Measurements from ENCODE around the gene LMOD1. TPM values are rescaled to one million over a fixed set of nuclear protein-coding genes. Genes with fewer than 3 reads are reported as not detected.

The LMOD1 gene
- total RNA-seq, 2 donors from 2014 or later = not detected

DNA sequence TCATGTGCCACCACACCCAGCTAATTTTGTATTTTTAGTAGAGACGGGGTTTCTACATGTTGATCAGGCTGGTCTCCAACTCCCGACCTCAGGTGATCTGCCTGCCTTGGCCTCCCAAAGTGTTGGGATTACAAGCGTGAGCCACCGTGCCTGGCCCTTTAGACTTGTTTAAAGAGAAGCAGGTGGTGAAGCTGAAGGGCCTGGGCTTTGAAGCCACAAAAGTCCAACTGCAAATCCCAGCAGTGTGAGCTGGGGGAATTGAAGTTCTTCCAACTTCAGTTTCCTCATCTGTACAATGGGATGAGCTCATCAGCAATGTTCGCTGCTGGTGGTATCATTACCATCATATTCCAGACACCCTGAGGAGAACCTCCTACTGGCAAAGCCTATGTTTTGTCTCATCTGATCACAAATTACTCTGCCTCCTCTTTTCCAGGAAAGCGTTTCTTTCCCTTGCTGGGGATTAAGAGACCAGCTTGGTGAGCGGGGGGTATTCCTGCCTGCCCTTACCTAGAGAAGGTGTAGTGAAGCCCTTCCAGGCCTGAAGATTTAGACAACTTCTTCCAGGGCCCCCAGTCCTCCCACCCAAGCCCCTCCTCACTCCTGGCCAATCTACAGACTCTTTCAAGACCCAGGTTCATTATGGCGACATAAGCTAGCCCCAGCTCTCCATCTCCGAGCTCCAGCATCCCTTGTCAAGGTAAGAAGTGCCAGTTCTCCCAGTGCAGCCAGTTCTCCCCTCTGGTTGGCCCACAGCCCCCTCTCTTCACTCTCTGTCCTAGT is 60.1 kb downstream of the LMOD1 start:
- H3K27me3 Mint-ChIP-seq = peaks cover 26% of the 10 kb centered on the region
- peaks cover 9% of the 10 kb centered on the region for H3K4me1 Mint-ChIP-seq
- H3K36me3 Mint-ChIP-seq (ENCODE audit: low read depth) = no peaks in the 10 kb centered on the region
- H3K27ac Mint-ChIP-seq = no peak overlapping the region
- ATAC-seq (replicated peaks) = no peak
- H3K4me3 Mint-ChIP-seq = no peak overlapping the region
- no peaks in the 10 kb centered on the region for H3K9me3 Mint-ChIP-seq

DNA sequence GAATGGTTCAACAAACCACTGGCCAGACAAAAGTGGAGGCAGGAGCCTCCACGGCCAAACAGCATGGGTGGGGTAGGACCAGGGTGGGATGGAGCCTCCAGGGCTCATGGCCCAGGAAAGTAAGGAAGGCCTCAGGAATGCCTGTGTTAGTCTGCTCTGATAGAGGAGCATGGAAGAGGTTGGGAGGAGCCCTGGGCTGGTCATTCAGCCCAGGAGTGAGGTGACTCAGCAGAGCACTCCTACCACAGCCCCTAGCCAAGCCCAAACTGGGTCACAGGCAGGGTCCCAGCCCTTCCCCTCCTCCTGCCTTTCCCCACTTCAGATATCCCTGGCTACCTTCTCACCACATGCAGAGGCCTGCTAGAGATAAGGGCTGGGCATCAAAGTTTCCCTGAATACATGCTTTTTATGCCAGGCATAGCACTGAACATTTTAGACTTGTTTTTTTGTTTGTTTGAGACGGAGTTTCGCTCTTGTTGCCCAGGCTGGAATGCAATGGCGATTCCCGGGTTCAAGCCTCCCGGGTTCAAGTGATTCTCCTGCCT is 60.7 kb downstream of the LMOD1 start:
- ATAC-seq (replicated peaks) = no peak
- Mint-ChIP-seq H3K36me3 (ENCODE audit: low read depth) (no peaks in the 10 kb centered on the region), H3K9me3 (no peaks in the 10 kb centered on the region), H3K27ac (no peak overlapping the region), H3K27me3 (peaks cover 22% of the 10 kb centered on the region), H3K4me3 (no peak overlapping the region), H3K4me1 (peaks cover 9% of the 10 kb centered on the region)

DNA sequence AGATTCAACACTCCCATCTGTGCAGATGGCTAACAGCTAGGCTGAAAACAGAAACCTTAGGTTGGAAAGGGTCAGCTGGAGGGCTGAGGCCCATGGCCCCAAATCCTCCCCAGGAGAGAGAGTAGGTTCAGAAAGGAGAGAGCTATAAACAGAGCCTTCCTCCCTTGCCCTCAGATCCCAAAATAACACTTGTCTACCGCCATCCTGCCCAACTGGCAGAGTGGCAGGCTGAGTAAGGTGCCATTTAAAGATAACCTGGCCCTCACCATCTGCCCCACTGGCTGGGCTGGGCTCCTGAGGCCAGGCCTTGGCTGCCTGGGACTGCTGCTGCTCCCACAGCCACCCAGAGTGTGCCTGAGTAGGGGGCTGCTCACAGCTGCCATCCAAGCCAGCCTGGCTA is 61.9 kb downstream of the LMOD1 start:
- Mint-ChIP-seq H3K27ac (no peak overlapping the region), H3K9me3 (no peaks in the 10 kb centered on the region), H3K4me3 (no peak overlapping the region), H3K27me3 (peaks cover 14% of the 10 kb centered on the region), H3K36me3 (ENCODE audit: low read depth) (no peaks in the 10 kb centered on the region), H3K4me1 (peaks cover 6% of the 10 kb centered on the region)
- ATAC-seq (replicated peaks) = no peak

- Mint-ChIP-seq H3K4me1 (peaks cover 5% of the 10 kb centered on the region), H3K27ac (no peak overlapping the region), H3K27me3 (peaks cover 13% of the 10 kb centered on the region), H3K4me3 (no peak overlapping the region), H3K36me3 (ENCODE audit: low read depth) (no peaks in the 10 kb centered on the region), H3K9me3 (no peaks in the 10 kb centered on the region)
- ATAC-seq (replicated peaks) = peak; percentile 51
Observed at GRCh38 chr1:201883786-201884185, 62.6 kb downstream of the LMOD1 start.

DNA sequence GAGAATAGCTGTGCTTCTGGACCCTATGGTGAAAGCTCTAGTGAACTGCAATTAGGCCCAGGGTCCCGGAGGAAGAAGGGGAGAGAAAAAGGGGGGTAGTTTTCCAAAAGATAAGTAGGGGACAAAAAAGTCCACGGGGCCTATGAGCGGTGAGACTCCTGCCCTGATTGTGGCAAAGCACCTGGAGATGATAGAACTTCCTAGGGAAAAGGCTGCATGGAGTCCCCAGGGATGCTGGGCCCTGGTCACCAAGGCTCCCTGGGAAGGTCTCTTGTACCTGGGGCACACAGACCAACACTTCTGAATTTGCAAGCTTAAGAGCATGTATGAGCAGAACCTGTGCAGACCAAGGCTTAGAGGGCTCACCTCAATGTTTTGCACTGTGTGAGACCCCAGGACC is 63.1 kb downstream of the LMOD1 start:
- peaks cover 13% of the 10 kb centered on the region for H3K27me3 Mint-ChIP-seq
- H3K27ac Mint-ChIP-seq = no peak overlapping the region

GRCh38 chr1:201882665-201883132 is 63.6 kb downstream of the LMOD1 start:
- H3K27ac Mint-ChIP-seq = no peak overlapping the region
- peaks cover 5% of the 10 kb centered on the region for H3K4me1 Mint-ChIP-seq
- H3K36me3 Mint-ChIP-seq (ENCODE audit: low read depth) = no peaks in the 10 kb centered on the region
- H3K27me3 Mint-ChIP-seq = peaks cover 9% of the 10 kb centered on the region
- H3K4me3 Mint-ChIP-seq = no peak overlapping the region
- peak; percentile 20 for ATAC-seq (replicated peaks)
- no peaks in the 10 kb centered on the region for H3K9me3 Mint-ChIP-seq

More for the DNA sequence above, 63.1 kb downstream of the LMOD1 start:
- Mint-ChIP-seq H3K4me1 (peaks cover 5% of the 10 kb centered on the region), H3K9me3 (no peaks in the 10 kb centered on the region), H3K4me3 (no peak overlapping the region), H3K36me3 (ENCODE audit: low read depth) (no peaks in the 10 kb centered on the region)
- ATAC-seq (replicated peaks) = no peak

GRCh38 chr1:201881617-201882016 is 64.7 kb downstream of the LMOD1 start:
- Mint-ChIP-seq H3K4me1 (peaks cover 5% of the 10 kb centered on the region), H3K27me3 (peaks cover 1% of the 10 kb centered on the region), H3K36me3 (ENCODE audit: low read depth) (peaks cover 6% of the 10 kb centered on the region), H3K27ac (no peak overlapping the region), H3K9me3 (no peaks in the 10 kb centered on the region), H3K4me3 (no peak overlapping the region)
- ATAC-seq (replicated peaks) = no peak

GRCh38 chr1:201880928-201881571 is 65.3 kb downstream of the LMOD1 start:
- H3K27ac Mint-ChIP-seq = no peak overlapping the region
- no peak for ATAC-seq (replicated peaks)
- H3K4me1 Mint-ChIP-seq = peaks cover 5% of the 10 kb centered on the region
- no peak overlapping the region for H3K4me3 Mint-ChIP-seq
- H3K36me3 Mint-ChIP-seq (ENCODE audit: low read depth) = peaks cover 12% of the 10 kb centered on the region
- H3K27me3 Mint-ChIP-seq = no peaks in the 10 kb centered on the region
- no peaks in the 10 kb centered on the region for H3K9me3 Mint-ChIP-seq

- Mint-ChIP-seq H3K4me3 (no peak overlapping the region), H3K36me3 (ENCODE audit: low read depth) (peaks cover 43% of the 10 kb centered on the region), H3K4me1 (peaks cover 5% of the 10 kb centered on the region), H3K27ac (no peak overlapping the region), H3K9me3 (no peaks in the 10 kb centered on the region), H3K27me3 (no peaks in the 10 kb centered on the region)
- ATAC-seq (replicated peaks) = peak; percentile 39
Observed at GRCh38 chr1:201877877-201878401, 68.4 kb downstream of the LMOD1 start.

DNA sequence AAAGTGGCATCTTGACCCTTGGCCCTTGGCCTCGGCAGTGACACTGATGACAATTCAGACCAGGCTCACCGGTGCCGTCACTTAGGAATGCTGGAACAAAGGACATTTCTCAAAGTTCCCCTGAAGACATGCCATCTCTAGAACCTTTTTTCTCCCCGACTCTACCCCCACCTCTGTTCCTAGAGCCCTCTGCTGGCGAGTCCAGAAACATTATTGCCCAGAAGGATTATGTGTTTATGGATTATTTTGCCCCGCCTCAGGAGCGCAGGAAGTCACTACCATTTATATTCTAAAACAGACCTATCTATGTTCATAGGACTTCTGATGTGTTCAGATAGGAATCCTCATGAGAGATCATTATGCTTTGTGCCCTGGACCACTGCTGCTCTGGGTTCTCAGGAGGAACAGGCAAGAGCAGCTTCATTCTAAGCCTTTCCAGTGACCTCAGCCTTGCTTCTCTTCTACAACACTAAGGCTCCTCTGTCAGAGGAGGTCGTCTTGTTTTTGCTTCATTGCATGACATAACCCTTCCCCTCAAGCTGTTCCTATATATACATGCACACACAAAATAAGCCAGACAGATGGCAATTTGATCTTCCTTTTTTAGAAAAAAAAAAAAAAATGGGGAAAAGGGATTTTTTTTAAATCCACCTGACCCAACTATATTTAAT is 70.1 kb downstream of the LMOD1 start:
- ATAC-seq (replicated peaks) = no peak
- Mint-ChIP-seq H3K4me3 (no peak overlapping the region), H3K27me3 (no peaks in the 10 kb centered on the region), H3K36me3 (ENCODE audit: low read depth) (peaks cover 59% of the 10 kb centered on the region), H3K27ac (peak overlapping the region; percentile 28), H3K4me1 (no peaks in the 10 kb centered on the region), H3K9me3 (no peaks in the 10 kb centered on the region)

GRCh38 chr1:201874672-201875071 is 71.7 kb downstream of the LMOD1 start:
- Mint-ChIP-seq H3K27ac (no peak overlapping the region), H3K9me3 (no peaks in the 10 kb centered on the region), H3K36me3 (ENCODE audit: low read depth) (peaks cover 75% of the 10 kb centered on the region), H3K4me3 (no peak overlapping the region), H3K27me3 (no peaks in the 10 kb centered on the region), H3K4me1 (no peaks in the 10 kb centered on the region)
- ATAC-seq (replicated peaks) = no peak

GRCh38 chr1:201870397-201870796 is 76.0 kb downstream of the LMOD1 start:
- no peak overlapping the region for H3K27ac Mint-ChIP-seq
- ATAC-seq (replicated peaks) = no peak
- no peaks in the 10 kb centered on the region for H3K4me1 Mint-ChIP-seq
- no peaks in the 10 kb centered on the region for H3K27me3 Mint-ChIP-seq
- H3K9me3 Mint-ChIP-seq = no peaks in the 10 kb centered on the region
- no peak overlapping the region for H3K4me3 Mint-ChIP-seq
- H3K36me3 Mint-ChIP-seq (ENCODE audit: low read depth) = peaks cover 99% of the 10 kb centered on the region

- no peak for ATAC-seq (replicated peaks)
- H3K27me3 Mint-ChIP-seq = no peaks in the 10 kb centered on the region
- no peaks in the 10 kb centered on the region for H3K4me1 Mint-ChIP-seq
- H3K4me3 Mint-ChIP-seq = no peak overlapping the region
- no peak overlapping the region for H3K27ac Mint-ChIP-seq
- H3K36me3 Mint-ChIP-seq (ENCODE audit: low read depth) = peaks cover 98% of the 10 kb centered on the region
- no peaks in the 10 kb centered on the region for H3K9me3 Mint-ChIP-seq
Observed at GRCh38 chr1:201861448-201861847, 84.9 kb downstream of the LMOD1 start.

DNA sequence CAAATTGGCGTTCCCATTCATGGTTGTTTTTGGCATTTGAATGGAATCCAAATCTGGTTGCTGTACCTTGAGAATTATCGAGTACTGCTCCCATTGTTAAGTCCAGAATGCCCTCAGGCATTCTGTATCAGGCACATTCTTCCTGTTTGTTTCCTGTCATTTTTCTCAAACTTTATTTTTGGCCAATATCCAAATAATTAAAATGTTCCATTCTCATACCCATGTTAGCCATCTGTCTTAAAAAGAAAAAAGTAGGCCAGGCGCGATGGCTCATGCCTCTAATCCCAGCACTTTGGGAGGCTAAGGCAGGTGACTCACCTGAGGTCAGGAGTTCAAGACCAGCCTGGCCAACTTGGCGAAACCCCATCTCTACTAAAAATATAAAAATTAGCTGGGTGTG is 86.9 kb downstream of the LMOD1 start:
- ATAC-seq (replicated peaks) = no peak
- Mint-ChIP-seq H3K36me3 (ENCODE audit: low read depth) (peaks cover 100% of the 10 kb centered on the region), H3K4me3 (no peak overlapping the region), H3K4me1 (no peaks in the 10 kb centered on the region), H3K27me3 (no peaks in the 10 kb centered on the region), H3K9me3 (no peaks in the 10 kb centered on the region), H3K27ac (no peak overlapping the region)

Data from activated T-helper 17 cell treated with anti-CD3 and anti-CD28 coated beads, Interleukin-2, amount 50 U/mL, for 72 hours (primary cell).